ENCODE results near the gene DNAH5. TPM values are rescaled to one million over a fixed set of nuclear protein-coding genes. Genes with fewer than 3 reads are reported as not detected.

DNAH5 gene
- total RNA-seq, 1 donor from 2014 or later: 0.12 TPM

GRCh38 chr5:13917061-13917460 lies 27.4 kb downstream of the DNAH5 start:
- H3K27ac Mint-ChIP-seq (ENCODE audit: unreplicated experiment): no peak overlapping the region
- H3K4me1 Mint-ChIP-seq: no peaks in the 10 kb centered on the region
- no peaks in the 10 kb centered on the region for H3K27me3 Mint-ChIP-seq (ENCODE audit: low read depth)
- DNase-seq (ENCODE audit: low read depth, low spot score): no peak
- no peaks in the 10 kb centered on the region for H3K9me3 Mint-ChIP-seq
- no peak for TF ChIP-seq CTCF (conservative IDR thresholded peaks at IDR 0.05)
- H3K36me3 Mint-ChIP-seq (ENCODE audit: low read depth): no peaks in the 10 kb centered on the region
- no peak overlapping the region for H3K4me3 Mint-ChIP-seq

GRCh38 chr5:13913962-13914361 lies 30.5 kb downstream of the DNAH5 start:
- H3K36me3 Mint-ChIP-seq (ENCODE audit: low read depth): no peaks in the 10 kb centered on the region
- no peak for DNase-seq (ENCODE audit: low read depth, low spot score)
- no peak for TF ChIP-seq CTCF (conservative IDR thresholded peaks at IDR 0.05)
- no peak overlapping the region for H3K4me3 Mint-ChIP-seq
- no peak overlapping the region for H3K27ac Mint-ChIP-seq (ENCODE audit: unreplicated experiment)
- H3K27me3 Mint-ChIP-seq (ENCODE audit: low read depth): no peaks in the 10 kb centered on the region
- H3K4me1 Mint-ChIP-seq: no peaks in the 10 kb centered on the region
- no peaks in the 10 kb centered on the region for H3K9me3 Mint-ChIP-seq

GRCh38 chr5:13910637-13911288 lies 33.7 kb downstream of the DNAH5 start:
- no peaks in the 10 kb centered on the region for H3K9me3 Mint-ChIP-seq
- no peak for DNase-seq (ENCODE audit: low read depth, low spot score)
- no peak for TF ChIP-seq CTCF (conservative IDR thresholded peaks at IDR 0.05)
- no peaks in the 10 kb centered on the region for H3K27me3 Mint-ChIP-seq (ENCODE audit: low read depth)
- H3K4me3 Mint-ChIP-seq: no peak overlapping the region
- H3K36me3 Mint-ChIP-seq (ENCODE audit: low read depth): no peaks in the 10 kb centered on the region
- no peak overlapping the region for H3K27ac Mint-ChIP-seq (ENCODE audit: unreplicated experiment)
- no peaks in the 10 kb centered on the region for H3K4me1 Mint-ChIP-seq

GRCh38 chr5:13910201-13910600 lies 34.3 kb downstream of the DNAH5 start:
- Mint-ChIP-seq H3K4me3 (no peak overlapping the region), H3K9me3 (no peaks in the 10 kb centered on the region), H3K27ac (ENCODE audit: unreplicated experiment) (no peak overlapping the region), H3K36me3 (ENCODE audit: low read depth) (no peaks in the 10 kb centered on the region), H3K27me3 (ENCODE audit: low read depth) (no peaks in the 10 kb centered on the region), H3K4me1 (no peaks in the 10 kb centered on the region)
- no peak for TF ChIP-seq CTCF (conservative IDR thresholded peaks at IDR 0.05)
- no peak for DNase-seq (ENCODE audit: low read depth, low spot score)

GRCh38 chr5:13909271-13909670 lies 35.2 kb downstream of the DNAH5 start:
- TF ChIP-seq CTCF (conservative IDR thresholded peaks at IDR 0.05): no peak
- H3K27me3 Mint-ChIP-seq (ENCODE audit: low read depth): no peaks in the 10 kb centered on the region
- H3K4me1 Mint-ChIP-seq: no peaks in the 10 kb centered on the region
- no peak overlapping the region for H3K4me3 Mint-ChIP-seq
- no peaks in the 10 kb centered on the region for H3K9me3 Mint-ChIP-seq
- no peak for DNase-seq (ENCODE audit: low read depth, low spot score)
- no peak overlapping the region for H3K27ac Mint-ChIP-seq (ENCODE audit: unreplicated experiment)
- no peaks in the 10 kb centered on the region for H3K36me3 Mint-ChIP-seq (ENCODE audit: low read depth)

Measured in neural crest cell (in vitro differentiated cells).